Stomach (tissue), 4 donors: ENCODE results near the gene FAM83B.

Source experiments
- POLR2AphosphoS5 ChIP-seq, 3 donors: sonication (generic); formaldehyde crosslinking; IDR thresholded peaks; one replicate each; pipeline ENCODE4 v1.6.1; 2016; ENCODE audit warnings: antibody characterized with exemption in 3 of 3
- TF ChIP-seq, protein P1 (sequence below), 7 experiments: fragments of 450-650 bp in 4 of 7; fragments of 200-600 bp in 3 of 7; sonication (generic) in 3 of 7; IDR thresholded peaks; one replicate each; pipeline ENCODE4 v1.5.1; 2016 to 2019; ENCODE audit warnings: antibody characterized with exemption in 7 of 7, control low read depth in 2 of 7, mild to moderate bottlenecking in 1 of 7

DNA sequence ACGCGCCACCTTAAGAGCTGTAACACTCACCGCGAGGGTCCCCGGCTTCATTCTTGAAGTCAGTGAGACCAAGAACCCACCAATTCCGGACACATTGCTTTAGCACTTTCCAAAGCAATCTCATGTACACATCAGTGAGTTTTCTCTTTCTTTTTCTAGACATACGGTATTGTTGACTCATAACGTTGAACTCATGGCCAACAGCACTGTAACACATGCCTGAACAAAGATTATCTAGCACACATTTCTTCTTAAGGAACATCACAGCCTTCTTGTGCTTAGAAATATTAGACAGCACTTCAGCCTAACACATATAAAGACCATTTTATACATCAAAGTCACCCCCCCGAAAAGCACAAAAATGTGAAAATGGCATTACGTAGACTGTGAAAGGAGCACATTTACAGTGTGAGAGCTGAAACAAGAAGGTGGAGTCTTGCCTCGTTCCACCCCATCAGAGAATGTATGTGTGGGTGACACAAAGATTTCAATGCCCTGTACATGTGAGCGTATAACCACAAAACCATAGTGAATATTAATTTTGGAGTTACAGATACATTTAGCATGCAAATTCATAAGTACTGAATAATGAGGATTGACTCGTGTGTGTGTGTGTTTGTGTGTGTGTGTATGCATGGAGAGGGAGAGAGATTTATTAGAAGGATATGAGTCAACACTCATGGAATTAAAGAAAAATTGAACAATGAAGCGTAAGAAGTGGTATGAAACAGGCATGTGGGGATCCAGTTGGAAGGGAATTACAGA lies 134.1 kb downstream of the FAM83B start:
- TF ChIP-seq, protein P1, sequence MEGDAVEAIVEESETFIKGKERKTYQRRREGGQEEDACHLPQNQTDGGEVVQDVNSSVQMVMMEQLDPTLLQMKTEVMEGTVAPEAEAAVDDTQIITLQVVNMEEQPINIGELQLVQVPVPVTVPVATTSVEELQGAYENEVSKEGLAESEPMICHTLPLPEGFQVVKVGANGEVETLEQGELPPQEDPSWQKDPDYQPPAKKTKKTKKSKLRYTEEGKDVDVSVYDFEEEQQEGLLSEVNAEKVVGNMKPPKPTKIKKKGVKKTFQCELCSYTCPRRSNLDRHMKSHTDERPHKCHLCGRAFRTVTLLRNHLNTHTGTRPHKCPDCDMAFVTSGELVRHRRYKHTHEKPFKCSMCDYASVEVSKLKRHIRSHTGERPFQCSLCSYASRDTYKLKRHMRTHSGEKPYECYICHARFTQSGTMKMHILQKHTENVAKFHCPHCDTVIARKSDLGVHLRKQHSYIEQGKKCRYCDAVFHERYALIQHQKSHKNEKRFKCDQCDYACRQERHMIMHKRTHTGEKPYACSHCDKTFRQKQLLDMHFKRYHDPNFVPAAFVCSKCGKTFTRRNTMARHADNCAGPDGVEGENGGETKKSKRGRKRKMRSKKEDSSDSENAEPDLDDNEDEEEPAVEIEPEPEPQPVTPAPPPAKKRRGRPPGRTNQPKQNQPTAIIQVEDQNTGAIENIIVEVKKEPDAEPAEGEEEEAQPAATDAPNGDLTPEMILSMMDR (IDR thresholded peaks at IDR 0.05) = no peak
- no peak for TF ChIP-seq POLR2AphosphoS5 (IDR thresholded peaks at IDR 0.05)
